Endothelial cell of umbilical vein (primary cell): ENCODE measurements around the gene SF3B4. TPM values are rescaled to one million over a fixed set of nuclear protein-coding genes. Genes with fewer than 3 reads are reported as not detected.

ENCODE experiments used
- BruUV-seq: library from RNA; stranded (reverse); fragments of 400-500 nt; replicated peaks from 2 replicates; lab custom pipeline; 2021; lab: Mats Ljungman, UMichigan
- CTCF ChIA-PET: fragments of 300-600, 350-600 bp; sonication (Branson Sonifier 250); formaldehyde crosslinking; loops from one replicate; lab custom pipeline; 2021; ENCODE audit warnings: antibody characterized with exemption, inconsistent platforms; lab: Charles Lee
- POLR2A ChIA-PET: fragments of 300-600, 350-600 bp; sonication (Branson Sonifier 250); formaldehyde crosslinking; loops from one replicate; lab custom pipeline; 2021; ENCODE audit warnings: antibody characterized with exemption, inconsistent platforms; lab: Charles Lee
- DNase-seq: peaks from one replicate; pipeline ENCODE4 v3.0.0-alpha.2; 2011; ENCODE audit warnings: low read depth, low spot score
- FAIRE-seq: peaks from 2 replicates; lab custom pipeline; 2011; peaks lifted over from hg19 to GRCh38; lab: Jason Lieb, UNC
- H2AFZ ChIP-seq: 2 replicates; pipeline ENCODE4 v1.6.0; 2012; ENCODE audit warnings: low read depth, low read length, control low read depth, inconsistent platforms
- H3K27ac ChIP-seq: 2 replicates; pipeline ENCODE4 v1.5.1; 2011; ENCODE audit warnings: low read depth, mild to moderate bottlenecking, control low read depth, low read length, moderate library complexity; ENCODE audit not compliant: insufficient read depth
- H3K27me3 ChIP-seq, 2 experiments: 2 replicates each; pipeline versions ENCODE4 v1.6.0 to v1.6.1; 2011; ENCODE audit warnings: low read length in 2 of 2, mixed read lengths in 1 of 2; ENCODE audit not compliant: control insufficient read depth in 2 of 2, insufficient read depth in 2 of 2
- H3K36me3 ChIP-seq, 2 experiments: 2 replicates in 1 of 2; 3 replicates in 1 of 2; pipeline ENCODE4 v1.5.1; 2011; ENCODE audit warnings: low read length in 2 of 2, mild to moderate bottlenecking in 1 of 2, moderate library complexity in 1 of 2; ENCODE audit not compliant: control insufficient read depth in 2 of 2, insufficient read depth in 2 of 2; ENCODE audit errors: extremely low read depth in 1 of 2
- H3K4me1 ChIP-seq: 3 replicates; pipeline ENCODE4 v1.5.1; 2011; ENCODE audit warnings: mild to moderate bottlenecking, low read length; ENCODE audit not compliant: control insufficient read depth, insufficient read depth; ENCODE audit errors: extremely low read depth
- H3K4me2 ChIP-seq: 2 replicates; pipeline ENCODE4 v1.6.1; 2011; ENCODE audit warnings: low read length, control low read depth, mixed read lengths; ENCODE audit not compliant: insufficient read depth
- H3K4me3 ChIP-seq, 3 experiments: fragments of 200-600 bp in 1 of 3; sonication (generic), shearing (Covaris generic) in 1 of 3; replicated peaks in 1 of 3; 2 replicates each; pipeline ENCODE4 v1.5.1; 2011 to 2016; ENCODE audit warnings: control low read depth in 3 of 3, low read length in 3 of 3, mild to moderate bottlenecking in 2 of 3, inconsistent platforms in 1 of 3, low read depth in 1 of 3, moderate library complexity in 1 of 3; ENCODE audit not compliant: insufficient read depth in 1 of 3
- H3K79me2 ChIP-seq: 2 replicates; pipeline ENCODE4 v1.6.0; 2012; ENCODE audit warnings: low read length, inconsistent platforms; ENCODE audit not compliant: control insufficient read depth, insufficient read depth
- H3K9ac ChIP-seq: replicated peaks from 2 replicates; pipeline ENCODE3; 2011; ENCODE audit warnings: low read length, control low read depth; ENCODE audit not compliant: insufficient read depth; ENCODE audit errors: extremely low read depth
- H3K9me1 ChIP-seq: replicated peaks from 3 replicates; pipeline ENCODE4 v1.6.0; 2011; ENCODE audit warnings: mild to moderate bottlenecking, low read length; ENCODE audit not compliant: control insufficient read depth, insufficient read depth; ENCODE audit errors: extremely low read depth
- H3K9me3 ChIP-seq: replicated peaks from 2 replicates; pipeline ENCODE4 v1.5.1; 2012; ENCODE audit warnings: low read length, inconsistent platforms; ENCODE audit not compliant: control insufficient read depth, insufficient read depth
- H4K20me1 ChIP-seq: replicated peaks from 2 replicates; pipeline ENCODE3; 2011; ENCODE audit warnings: mild to moderate bottlenecking, low read length; ENCODE audit not compliant: control insufficient read depth, insufficient read depth; ENCODE audit errors: extremely low read depth
- CTCF ChIP-seq, 2 donors: IDR thresholded peaks; 1 replicate in 1 of 2; 2 replicates in 1 of 2; pipeline ENCODE4 v1.5.1; 2011; ENCODE audit warnings: low read length in 2 of 2, mild to moderate bottlenecking in 2 of 2, moderate library complexity in 2 of 2, control low read depth in 1 of 2, inconsistent platforms in 1 of 2, low read depth in 1 of 2; ENCODE audit not compliant: insufficient read depth in 1 of 2; ENCODE audit errors: extremely low read depth in 1 of 2
- EZH2 ChIP-seq: IDR thresholded peaks from 2 replicates; pipeline ENCODE4 v1.6.1; 2012; ENCODE audit warnings: borderline replicate concordance, low read depth, mild to moderate bottlenecking, moderate library complexity, low read length, inconsistent platforms; ENCODE audit not compliant: severe bottlenecking
- FOS ChIP-seq: IDR thresholded peaks from 2 replicates; pipeline ENCODE4 v1.6.1; 2011; ENCODE audit warnings: mild to moderate bottlenecking, low read length, moderate library complexity, borderline replicate concordance; ENCODE audit not compliant: insufficient read depth
- GATA2 ChIP-seq: IDR thresholded peaks from 2 replicates; pipeline ENCODE4 v1.7.0; 2011; ENCODE audit warnings: low read depth, mild to moderate bottlenecking, moderate library complexity, mixed read lengths, low read length; ENCODE audit not compliant: insufficient read length, insufficient read depth
- JUN ChIP-seq: IDR thresholded peaks from 2 replicates; pipeline ENCODE4 v1.6.1; 2011; ENCODE audit warnings: borderline replicate concordance, low read depth; ENCODE audit not compliant: insufficient read length, insufficient read depth
- MAX ChIP-seq: IDR thresholded peaks from 2 replicates; pipeline ENCODE4 v1.6.1; 2011; ENCODE audit not compliant: insufficient read depth, insufficient read length
- MYC ChIP-seq: IDR thresholded peaks from one replicate; pipeline ENCODE4 v1.6.1; 2011; ENCODE audit warnings: mild to moderate bottlenecking, low read depth, low read length
- POLR2A ChIP-seq: IDR thresholded peaks from 2 replicates; pipeline ENCODE4 v1.6.1; 2012; ENCODE audit warnings: low read depth, mild to moderate bottlenecking, control low read depth, low read length
- POLR2AphosphoS5 ChIP-seq: IDR thresholded peaks from 2 replicates; pipeline ENCODE4 v1.6.1; 2012; ENCODE audit warnings: low read depth, mild to moderate bottlenecking, control low read depth, low read length, moderate library complexity; ENCODE audit not compliant: insufficient read depth
- dilution Hi-C: fragments of 300-500 bp; cut with MboI; formaldehyde crosslinking; loops from one replicate; pipeline ENCODE4 v1.15.0; 2019; ENCODE audit warnings: low sequenced_read_pairs; ENCODE audit not compliant: extremely low pct_ligation_motif_present
- intact Hi-C: fragments of 100-400 bp; cut with micrococcal nuclease; formaldehyde crosslinking; loops from one replicate; pipeline ENCODE4 v1.10.0; 2022
- polyA plus RNA-seq, 4 experiments: library from polyadenylated mRNA; depleted of rRNA in 3 of 4; stranded (reverse) in 3 of 4; unstranded in 1 of 4; fragments of >200 nt; gene quantifications; 2 replicates each; pipeline versions ENCODE4 v1.2.1 to v1.2.3, GENCODE V29; 2011 to 2012; ENCODE audit warnings: missing spikeins in 1 of 4
- total RNA-seq: library from RNA; stranded (reverse); gene quantifications from 2 replicates; pipeline ENCODE4 v1.2.3, GENCODE V29; 2021

The SF3B4 gene
- total and polyA plus RNA-seq, 2 donors (not counting 3 experiments of a cell fraction or from before 2014, with no cell fraction given): 62.7 to 74.4 TPM

- FAIRE-seq: no peak
- no TSS peak for BruUV-seq
- CTCF ChIA-PET: interaction anchor here (1.8 to 4.2 kb wide), 2 partner anchors 84 to 220 kb away, joined by 4 to 15 read pairs; no protein-coding TSS in a partner anchor
- no peak overlapping the region for H3K27ac ChIP-seq
- no peak overlapping the region for H2AFZ ChIP-seq
- H3K4me1 ChIP-seq: no peaks in the 10 kb centered on the region
- H3K4me2 ChIP-seq: no peak overlapping the region
- no peaks in the 10 kb centered on the region for H3K27me3 ChIP-seq
- dilution Hi-C loops (no loop called here), intact Hi-C loops (no loop called here)
- H3K9me3 ChIP-seq: no peaks in the 10 kb centered on the region
- no peaks in the 10 kb centered on the region for H3K79me2 ChIP-seq
- H3K9ac ChIP-seq: no peak overlapping the region
- no peak overlapping the region for H3K4me3 ChIP-seq
- TF ChIP-seq JUN (no peak), MAX (no peak), CTCF (IDR thresholded peaks at IDR 0.05; ENCODE audit: extremely low read depth in 1 of 2, insufficient read depth in 1 of 2, low read depth in 1 of 2, low read length in 2 of 2) (no peak)
- H3K36me3 ChIP-seq: peaks cover 11 to 13% of the 10 kb centered on the region in 2 experiments
- no peak for DNase-seq
- POLR2A ChIA-PET: no interaction called here
- no peaks in the 10 kb centered on the region for H3K9me1 ChIP-seq
- no peaks in the 10 kb centered on the region for H4K20me1 ChIP-seq
These were observed 39.4 kb upstream of the SF3B4 start for GRCh38 chr1:149967041-149967440.

- no peaks in the 10 kb centered on the region for H4K20me1 ChIP-seq
- ChIA-PET POLR2A (no interaction called here), CTCF (interaction anchor here (1.7 to 4.2 kb wide), 3 partner anchors 25 to 221 kb away, joined by 3 to 15 read pairs (median 4); no protein-coding TSS in a partner anchor)
- no peaks in the 10 kb centered on the region for H3K9me3 ChIP-seq
- H3K4me2 ChIP-seq: no peak overlapping the region
- dilution Hi-C loops (no loop called here), intact Hi-C loops (no loop called here)
- H3K4me3 ChIP-seq: no peak overlapping the region
- FAIRE-seq: no peak
- no peaks in the 10 kb centered on the region for H3K79me2 ChIP-seq
- no peaks in the 10 kb centered on the region for H3K4me1 ChIP-seq
- H3K9ac ChIP-seq: no peak overlapping the region
- no peaks in the 10 kb centered on the region for H3K9me1 ChIP-seq
- BruUV-seq: no TSS peak
- H3K27me3 ChIP-seq: no peaks in the 10 kb centered on the region
- no peak overlapping the region for H2AFZ ChIP-seq
- no peak overlapping the region for H3K27ac ChIP-seq
- no peak for DNase-seq
- H3K36me3 ChIP-seq: peaks cover 13% of the 10 kb centered on the region in 2 experiments
- TF ChIP-seq EZH2 (no peak), MYC (no peak), FOS (no peak), GATA2 (no peak), JUN (no peak), CTCF (IDR thresholded peaks at IDR 0.05; ENCODE audit: extremely low read depth in 1 of 2, insufficient read depth in 1 of 2, low read depth in 1 of 2, low read length in 2 of 2) (no peak), POLR2AphosphoS5 (no peak), POLR2A (no peak), MAX (no peak)
These were observed 38.8 kb upstream of the SF3B4 start for GRCh38 chr1:149966405-149966804.
